Chondrocyte (in vitro differentiated cells): ENCODE results near the gene NBEA. TPM values are rescaled to one million over a fixed set of nuclear protein-coding genes. Genes with fewer than 3 reads are reported as not detected.

Source experiments
- DNase-seq: peaks from one replicate; pipeline ENCODE4 v3.0.0; 2021; ENCODE audit warnings: mixed read lengths, low spot score
- H3K27ac Mint-ChIP-seq: one replicate; pipeline ENCODE4 v1.8.0; 2021; ENCODE audit warnings: mild to moderate bottlenecking, moderate library complexity, mixed read lengths; ENCODE audit not compliant: unreplicated experiment
- H3K27me3 Mint-ChIP-seq: 2 replicates; pipeline ENCODE4 v1.8.0; 2021; ENCODE audit warnings: low read depth, mixed read lengths
- H3K36me3 Mint-ChIP-seq: 2 replicates; pipeline ENCODE4 v1.8.0; 2021; ENCODE audit warnings: low read depth, mixed read lengths
- H3K4me1 Mint-ChIP-seq: 2 replicates; pipeline ENCODE4 v1.8.0; 2021; ENCODE audit warnings: low read depth, mild to moderate bottlenecking, mixed read lengths
- H3K4me3 Mint-ChIP-seq: one replicate; pipeline ENCODE4 v1.8.0; 2021; ENCODE audit warnings: mild to moderate bottlenecking, moderate library complexity, mixed read lengths; ENCODE audit not compliant: unreplicated experiment
- H3K9me3 Mint-ChIP-seq: 2 replicates; pipeline ENCODE4 v1.8.0; 2021; ENCODE audit warnings: low read depth, mixed read lengths
- total RNA-seq: library from RNA; stranded (reverse); gene quantifications from 3 replicates; pipeline ENCODE4 v1.2.1, GENCODE V29; 2021
- TF ChIP-seq, protein P1 (sequence below): fragments of 200-600 bp; sonication (generic); IDR thresholded peaks from 2 replicates; pipeline ENCODE4 v1.5.0; 2021; ENCODE audit warnings: antibody characterized with exemption, mild to moderate bottlenecking, moderate library complexity

Gene NBEA
- total RNA-seq, 1 donor from 2014 or later, result 4.9 TPM

DNA sequence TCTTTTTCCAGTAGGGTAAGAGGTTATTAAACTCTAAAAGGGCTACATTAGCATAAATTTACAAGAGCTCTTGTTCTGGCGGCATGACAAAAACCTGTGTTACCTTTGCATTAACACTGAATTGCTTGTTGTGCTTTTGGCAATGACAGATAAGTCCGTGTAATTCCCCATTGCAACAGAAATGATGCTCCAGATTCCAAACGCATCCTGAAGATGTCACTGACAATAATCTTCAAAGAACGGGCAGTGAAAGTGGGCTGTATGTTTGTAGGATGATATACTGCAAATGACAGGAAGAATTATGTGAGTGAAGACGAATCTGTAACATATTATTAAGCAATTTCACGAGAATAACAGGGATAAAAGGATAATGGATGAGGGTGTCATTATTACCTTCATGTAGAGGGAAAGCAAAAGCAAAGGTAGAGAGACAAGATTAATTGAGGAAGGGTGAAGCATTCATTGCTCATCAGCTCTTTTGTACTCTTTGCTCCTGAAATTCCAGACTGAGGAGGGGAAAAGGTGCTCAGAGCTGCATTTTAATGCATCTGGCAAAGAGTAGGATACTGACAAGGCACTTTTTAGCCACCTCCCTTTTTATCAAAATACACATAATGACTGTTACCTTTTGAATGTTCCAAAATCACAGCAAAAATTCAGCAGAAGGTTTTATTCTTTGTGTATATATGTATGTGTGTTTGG, 572.9 kb downstream of the NBEA start:
- H3K27me3 Mint-ChIP-seq, result no peaks in the 10 kb centered on the region
- H3K9me3 Mint-ChIP-seq, result no peaks in the 10 kb centered on the region
- no peak for DNase-seq
- no peak overlapping the region for H3K27ac Mint-ChIP-seq
- no peaks in the 10 kb centered on the region for H3K36me3 Mint-ChIP-seq
- peaks cover 5% of the 10 kb centered on the region for H3K4me1 Mint-ChIP-seq
- no peak overlapping the region for H3K4me3 Mint-ChIP-seq
- TF ChIP-seq, protein P1, sequence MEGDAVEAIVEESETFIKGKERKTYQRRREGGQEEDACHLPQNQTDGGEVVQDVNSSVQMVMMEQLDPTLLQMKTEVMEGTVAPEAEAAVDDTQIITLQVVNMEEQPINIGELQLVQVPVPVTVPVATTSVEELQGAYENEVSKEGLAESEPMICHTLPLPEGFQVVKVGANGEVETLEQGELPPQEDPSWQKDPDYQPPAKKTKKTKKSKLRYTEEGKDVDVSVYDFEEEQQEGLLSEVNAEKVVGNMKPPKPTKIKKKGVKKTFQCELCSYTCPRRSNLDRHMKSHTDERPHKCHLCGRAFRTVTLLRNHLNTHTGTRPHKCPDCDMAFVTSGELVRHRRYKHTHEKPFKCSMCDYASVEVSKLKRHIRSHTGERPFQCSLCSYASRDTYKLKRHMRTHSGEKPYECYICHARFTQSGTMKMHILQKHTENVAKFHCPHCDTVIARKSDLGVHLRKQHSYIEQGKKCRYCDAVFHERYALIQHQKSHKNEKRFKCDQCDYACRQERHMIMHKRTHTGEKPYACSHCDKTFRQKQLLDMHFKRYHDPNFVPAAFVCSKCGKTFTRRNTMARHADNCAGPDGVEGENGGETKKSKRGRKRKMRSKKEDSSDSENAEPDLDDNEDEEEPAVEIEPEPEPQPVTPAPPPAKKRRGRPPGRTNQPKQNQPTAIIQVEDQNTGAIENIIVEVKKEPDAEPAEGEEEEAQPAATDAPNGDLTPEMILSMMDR, result no peak

DNA sequence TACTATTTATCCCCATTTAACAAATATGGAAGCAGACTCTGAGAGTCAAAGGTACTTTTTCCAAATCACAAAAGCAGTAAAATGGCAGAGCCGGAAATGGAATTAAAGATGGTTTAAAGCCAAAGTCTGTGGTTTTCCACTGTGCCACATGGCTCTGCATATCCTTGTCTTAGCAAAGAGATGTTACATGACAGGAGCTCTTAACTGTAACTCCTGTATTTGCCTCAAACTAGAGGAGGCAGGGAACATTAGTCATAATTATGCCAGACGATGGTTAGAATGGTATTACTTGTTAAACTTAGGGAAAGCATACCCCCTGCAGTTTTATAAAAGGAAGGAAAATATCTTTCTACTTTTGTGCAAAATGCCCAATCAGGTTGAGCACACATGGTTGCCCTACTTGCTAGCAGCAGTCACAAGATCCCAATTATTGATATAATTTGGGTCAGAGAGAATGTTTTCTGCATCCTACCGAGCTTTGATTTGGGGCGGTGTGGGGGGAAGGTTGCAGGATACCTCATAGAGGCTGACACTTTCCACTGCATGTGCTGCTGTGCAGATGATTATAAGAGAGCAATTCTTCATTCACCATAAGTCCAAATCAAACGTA, 576.4 kb downstream of the NBEA start:
- H3K27ac Mint-ChIP-seq, result no peak overlapping the region
- H3K4me3 Mint-ChIP-seq, result no peak overlapping the region
- no peak for DNase-seq
- no peaks in the 10 kb centered on the region for H3K9me3 Mint-ChIP-seq
- H3K36me3 Mint-ChIP-seq, result peaks cover 3% of the 10 kb centered on the region
- TF ChIP-seq, protein P1, result no peak
- no peaks in the 10 kb centered on the region for H3K4me1 Mint-ChIP-seq
- H3K27me3 Mint-ChIP-seq, result no peaks in the 10 kb centered on the region

DNA sequence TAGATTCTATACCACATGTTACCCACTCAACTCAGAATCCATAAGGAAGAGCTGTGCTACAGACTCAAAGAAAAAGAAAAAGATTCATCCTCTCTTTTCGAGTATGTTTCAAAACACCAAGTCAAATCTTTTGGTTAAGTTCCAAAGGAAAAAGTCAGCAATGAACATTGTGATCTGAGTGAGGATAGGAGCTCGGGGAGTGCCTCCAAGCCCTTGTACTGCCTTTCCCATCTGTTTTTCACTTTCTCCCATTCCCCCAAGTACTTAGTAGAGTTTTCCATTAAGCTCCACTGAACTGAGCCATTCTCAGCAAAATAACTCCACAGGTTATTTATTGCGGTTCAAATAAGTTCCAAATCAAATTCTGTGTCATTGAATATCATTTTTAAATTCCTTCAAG, 582.1 kb downstream of the NBEA start:
- Mint-ChIP-seq H3K4me3 (no peak overlapping the region), H3K27me3 (no peaks in the 10 kb centered on the region), H3K4me1 (no peaks in the 10 kb centered on the region), H3K9me3 (no peaks in the 10 kb centered on the region), H3K36me3 (peaks cover 3% of the 10 kb centered on the region), H3K27ac (no peak overlapping the region)
- TF ChIP-seq, protein P1, result no peak
- no peak for DNase-seq

DNA sequence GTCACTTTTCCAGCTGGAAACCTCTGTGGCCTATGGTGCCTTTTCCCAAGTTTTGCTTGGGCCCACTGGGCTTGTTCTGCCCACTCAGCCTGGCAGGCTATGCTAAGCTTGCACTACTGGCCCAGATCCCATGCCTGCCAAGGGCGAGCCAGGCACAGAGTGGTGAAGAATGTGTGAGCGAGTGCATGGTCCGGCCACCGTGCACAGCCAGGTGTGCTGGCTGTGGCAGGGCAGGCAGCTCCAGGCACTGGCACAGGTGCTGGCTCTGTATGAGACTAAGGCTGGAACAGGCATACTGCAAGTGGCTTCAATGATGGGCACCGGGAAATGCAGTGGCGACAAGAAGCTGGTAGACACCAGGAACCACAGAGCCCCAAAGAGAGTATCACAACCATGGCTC, 584.5 kb downstream of the NBEA start:
- Mint-ChIP-seq H3K4me3 (no peak overlapping the region), H3K27me3 (no peaks in the 10 kb centered on the region), H3K27ac (no peak overlapping the region), H3K36me3 (peaks cover 3% of the 10 kb centered on the region), H3K4me1 (no peaks in the 10 kb centered on the region), H3K9me3 (no peaks in the 10 kb centered on the region)
- DNase-seq, result no peak
- TF ChIP-seq, protein P1, result no peak

DNA sequence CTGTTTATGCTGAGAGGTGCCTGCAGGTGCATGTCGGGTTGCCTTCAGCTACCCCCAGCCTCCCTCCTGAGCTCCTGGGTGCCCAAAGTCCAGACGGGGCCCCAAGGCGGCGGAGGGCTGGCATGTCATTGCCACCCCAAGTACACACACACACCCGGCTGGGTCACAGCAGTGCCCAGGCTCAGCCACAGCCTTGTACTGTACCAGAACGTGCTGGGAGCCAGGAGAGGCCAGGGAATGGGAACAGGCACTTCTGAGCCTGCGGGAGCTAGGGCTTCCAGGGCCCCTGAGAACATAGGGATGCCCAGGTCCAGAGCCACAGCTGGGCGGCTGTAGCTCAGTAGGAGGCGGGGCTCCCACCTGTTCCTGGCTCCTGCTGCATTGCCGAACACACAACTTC, 585.4 kb downstream of the NBEA start:
- Mint-ChIP-seq H3K4me1 (no peaks in the 10 kb centered on the region), H3K27ac (no peak overlapping the region), H3K27me3 (no peaks in the 10 kb centered on the region), H3K9me3 (no peaks in the 10 kb centered on the region), H3K4me3 (no peak overlapping the region), H3K36me3 (no peaks in the 10 kb centered on the region)
- no peak for DNase-seq
- TF ChIP-seq, protein P1, result no peak
